GM06990 (cell line): ENCODE data around the gene OTUD5.

Experiments used
- DNase-seq: peaks from one replicate; pipeline ENCODE4 v3.0.0-alpha.2; 2011; ENCODE audit not compliant: insufficient read length; ENCODE audit errors: extremely low read depth
- H3K27me3 ChIP-seq: replicated peaks from 2 replicates; pipeline ENCODE4 v1.6.0; 2011; ENCODE audit warnings: low read length; ENCODE audit not compliant: control insufficient read depth, insufficient read depth
- H3K36me3 ChIP-seq: 2 replicates; pipeline ENCODE4 v1.5.1; 2011; ENCODE audit warnings: low read length; ENCODE audit not compliant: control insufficient read depth, insufficient read depth
- H3K4me3 ChIP-seq: replicated peaks from 2 replicates; pipeline ENCODE4 v1.5.1; 2011; ENCODE audit warnings: low read depth, mild to moderate bottlenecking, control low read depth, low read length
- CTCF ChIP-seq: IDR thresholded peaks from 2 replicates; pipeline ENCODE4 v1.5.1; 2011; ENCODE audit warnings: low read length, control low read depth, mild to moderate bottlenecking, inconsistent platforms; ENCODE audit not compliant: insufficient read depth, poor library complexity, severe bottlenecking

OTUD5 gene

GRCh38 chrX:48904180-48904579 lies 53.2 kb downstream of the OTUD5 start:
- no peak for DNase-seq
- H3K36me3 ChIP-seq, result peaks cover 8% of the 10 kb centered on the region
- TF ChIP-seq CTCF, result no peak
- H3K4me3 ChIP-seq, result no peak overlapping the region
- no peaks in the 10 kb centered on the region for H3K27me3 ChIP-seq

- no peak for TF ChIP-seq CTCF
- no peaks in the 10 kb centered on the region for H3K27me3 ChIP-seq
- H3K36me3 ChIP-seq, result peaks cover 7% of the 10 kb centered on the region
- no peak overlapping the region for H3K4me3 ChIP-seq
- no peak for DNase-seq
Measured at GRCh38 chrX:48903290-48903689, 54.1 kb downstream of the OTUD5 start.

- H3K27me3 ChIP-seq, result no peaks in the 10 kb centered on the region
- no peak for TF ChIP-seq CTCF
- no peak for DNase-seq
- peaks cover 7% of the 10 kb centered on the region for H3K36me3 ChIP-seq
- no peak overlapping the region for H3K4me3 ChIP-seq
Measured at GRCh38 chrX:48902776-48903175, 54.6 kb downstream of the OTUD5 start.

- no peak for TF ChIP-seq CTCF
- no peaks in the 10 kb centered on the region for H3K27me3 ChIP-seq
- peaks cover 7% of the 10 kb centered on the region for H3K36me3 ChIP-seq
Measured at GRCh38 chrX:48902135-48902534, 55.3 kb downstream of the OTUD5 start.

GRCh38 chrX:48901069-48901468 lies 56.3 kb downstream of the OTUD5 start:
- TF ChIP-seq CTCF, result no peak
- Histone ChIP-seq H3K27me3 (no peaks in the 10 kb centered on the region), H3K36me3 (peaks cover 7% of the 10 kb centered on the region), H3K4me3 (no peak overlapping the region)
- DNase-seq, result no peak

More at GRCh38 chrX:48902135-48902534, 55.3 kb downstream of the OTUD5 start:
- no peak for DNase-seq
- H3K4me3 ChIP-seq, result no peak overlapping the region

- H3K36me3 ChIP-seq, result peaks cover 2% of the 10 kb centered on the region
- no peaks in the 10 kb centered on the region for H3K27me3 ChIP-seq
- DNase-seq, result no peak
- H3K4me3 ChIP-seq, result peak overlapping the region; percentile 80
- TF ChIP-seq CTCF, result no peak
Measured at GRCh38 chrX:48899078-48899410, 58.4 kb downstream of the OTUD5 start.
